Measurements from ENCODE around the gene HHAT.
"Not testable (repeated sequence)": the region's sequence is repeated elsewhere in the genome, so short reads cannot be mapped to it uniquely, and the experiment has no call there.

HHAT gene

GRCh38 chr1:210647406-210648333, 319.0 kb downstream of the HHAT start:
- no peak for DNase-seq (ENCODE audit: low spot score)

- DNase-seq (ENCODE audit: low spot score) = no peak
Measured at GRCh38 chr1:210648588-210649269, 320.0 kb downstream of the HHAT start.

GRCh38 chr1:210650403-210650802, 321.7 kb downstream of the HHAT start:
- no peak for DNase-seq (ENCODE audit: low spot score)

GRCh38 chr1:210652329-210652954, 323.7 kb downstream of the HHAT start:
- no peak for DNase-seq (ENCODE audit: low spot score)

- no peak for DNase-seq (ENCODE audit: low spot score)
Measured at GRCh38 chr1:210653771-210654170, 325.1 kb downstream of the HHAT start.

GRCh38 chr1:210654176-210654981, 325.7 kb downstream of the HHAT start:
- no peak for DNase-seq (ENCODE audit: low spot score)

- no peak for DNase-seq (ENCODE audit: low spot score)
Measured at GRCh38 chr1:210655511-210655910, 326.8 kb downstream of the HHAT start.

- DNase-seq (ENCODE audit: low spot score) = no peak
Measured at GRCh38 chr1:210657806-210658205, 329.1 kb downstream of the HHAT start.

GRCh38 chr1:210661520-210661919, 332.8 kb downstream of the HHAT start:
- not testable (repeated sequence) for DNase-seq (ENCODE audit: low spot score)

GRCh38 chr1:210662291-210663050, 333.8 kb downstream of the HHAT start:
- DNase-seq (ENCODE audit: low spot score) = no peak

GRCh38 chr1:210663730-210664573, 335.2 kb downstream of the HHAT start:
- no peak for DNase-seq (ENCODE audit: low spot score)

GRCh38 chr1:210669951-210670350, 341.2 kb downstream of the HHAT start:
- DNase-seq (ENCODE audit: low spot score) = no peak

- DNase-seq (ENCODE audit: low spot score) = no peak
Measured at GRCh38 chr1:210674151-210674550, 345.4 kb downstream of the HHAT start.

GRCh38 chr1:210676539-210676938, 347.8 kb downstream of the HHAT start:
- no peak for DNase-seq (ENCODE audit: low spot score)

- no peak for DNase-seq (ENCODE audit: low spot score)
Measured at GRCh38 chr1:210677533-210677932, 348.8 kb downstream of the HHAT start.

- no peak for DNase-seq (ENCODE audit: low spot score)
Measured at GRCh38 chr1:210678306-210678705, 349.6 kb downstream of the HHAT start.

- DNase-seq (ENCODE audit: low spot score) = no peak
Measured at GRCh38 chr1:210681158-210681557, 352.5 kb downstream of the HHAT start.

- no peak for DNase-seq (ENCODE audit: low spot score)
Measured at GRCh38 chr1:210683403-210684047, 354.8 kb downstream of the HHAT start.

GRCh38 chr1:210684466-210685294, 356.0 kb downstream of the HHAT start:
- no peak for DNase-seq (ENCODE audit: low spot score)
